Measurements from ENCODE around the gene ADCK1.
"Not testable (repeated sequence)": the region's sequence is repeated elsewhere in the genome, so short reads cannot be mapped to it uniquely, and the experiment has no call there.

The ADCK1 gene

DNA sequence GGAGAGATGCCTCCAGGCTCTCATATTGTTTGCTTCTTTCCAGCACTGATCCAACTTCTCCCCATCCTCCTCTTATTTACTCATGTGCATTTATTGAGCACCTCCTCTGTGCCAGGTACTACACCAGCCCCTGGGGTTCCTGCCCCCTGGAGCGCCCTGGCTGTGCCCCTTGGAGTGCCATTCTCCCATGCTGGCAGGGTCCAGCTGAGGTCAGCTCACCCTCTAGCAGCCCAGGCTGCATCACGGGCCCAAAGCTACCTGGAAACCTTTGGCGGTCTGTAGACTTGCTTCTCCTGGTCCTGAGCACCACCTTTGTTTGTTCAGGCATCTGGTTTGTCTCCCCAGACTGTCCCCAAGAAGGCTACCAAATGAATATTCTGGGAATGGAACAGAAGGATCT is 67.0 kb downstream of the ADCK1 start:
- no peak for DNase-seq

DNA sequence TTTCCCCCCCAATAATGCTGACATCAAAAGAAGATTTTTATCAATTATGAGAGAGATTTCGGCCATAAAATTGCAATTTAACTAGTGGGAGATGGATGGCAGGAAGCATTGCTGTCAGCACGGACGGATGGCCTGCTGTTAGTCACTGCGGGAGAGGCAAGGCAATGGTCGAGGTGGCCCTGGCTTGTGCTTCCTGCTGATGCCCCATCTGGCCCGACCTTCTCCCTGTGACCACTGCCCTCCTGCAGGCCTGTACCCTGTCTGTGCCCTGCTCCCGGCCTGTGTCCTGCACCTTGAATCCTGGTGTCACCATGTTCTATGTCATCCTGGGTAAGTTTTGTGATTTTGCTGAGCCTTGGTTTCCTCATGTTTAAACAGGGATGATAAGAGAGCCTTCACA is 67.6 kb downstream of the ADCK1 start:
- DNase-seq = no peak

DNA sequence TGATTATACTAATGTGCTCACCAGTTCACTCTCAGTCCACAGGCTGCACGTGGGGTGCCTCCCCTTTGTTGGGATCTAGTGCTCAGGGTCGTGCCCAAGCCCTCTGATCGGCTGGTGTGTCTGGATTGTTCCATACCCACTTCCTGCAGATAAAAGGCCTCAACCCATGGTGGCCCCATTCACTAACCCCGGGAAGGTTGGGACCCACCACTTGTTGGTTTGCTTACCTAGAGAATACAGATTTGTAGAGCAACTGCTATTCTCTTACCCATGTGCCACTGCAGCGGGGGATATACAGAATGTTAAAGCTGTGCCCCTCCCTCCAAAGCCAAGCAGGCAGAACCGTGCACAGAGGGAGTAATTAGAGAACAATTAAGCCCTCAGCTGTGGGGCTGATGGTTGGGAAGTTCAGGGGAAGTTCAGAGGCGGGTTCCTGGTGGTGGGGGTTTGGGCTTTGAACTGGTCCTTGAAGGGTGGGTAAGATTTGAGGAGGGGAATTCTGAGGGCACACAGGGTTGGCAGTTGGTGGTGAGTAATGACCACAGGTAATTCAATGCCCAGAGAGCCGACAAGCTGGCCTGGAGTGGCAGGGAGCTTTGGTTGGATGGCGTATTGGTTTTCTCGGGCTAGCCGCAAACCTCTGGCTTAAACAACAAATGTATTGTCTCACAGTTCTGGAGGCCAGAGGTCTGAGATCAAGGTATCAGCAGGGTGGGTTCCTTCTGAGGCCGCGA is 68.8 kb downstream of the ADCK1 start:
- no peak for DNase-seq

DNA sequence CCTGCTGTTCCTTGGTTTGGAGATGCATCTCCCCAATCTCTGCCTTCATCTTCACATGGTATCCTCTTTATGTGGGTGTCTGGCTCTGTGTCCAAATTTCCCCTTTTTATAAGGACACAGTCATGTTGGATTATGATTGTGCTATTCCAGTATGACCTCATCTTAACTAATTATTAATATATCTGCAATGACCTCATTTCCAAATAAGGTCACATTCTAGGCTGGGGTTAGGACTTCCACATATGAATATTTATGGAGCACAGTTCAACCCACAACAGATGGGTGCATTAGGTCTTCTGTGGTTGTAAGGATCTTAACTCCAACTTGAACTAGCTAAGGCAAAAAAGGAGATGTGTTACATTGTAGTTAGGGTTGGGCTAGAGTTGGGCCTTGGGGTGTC is 69.4 kb downstream of the ADCK1 start:
- DNase-seq = peak; percentile 66

DNA sequence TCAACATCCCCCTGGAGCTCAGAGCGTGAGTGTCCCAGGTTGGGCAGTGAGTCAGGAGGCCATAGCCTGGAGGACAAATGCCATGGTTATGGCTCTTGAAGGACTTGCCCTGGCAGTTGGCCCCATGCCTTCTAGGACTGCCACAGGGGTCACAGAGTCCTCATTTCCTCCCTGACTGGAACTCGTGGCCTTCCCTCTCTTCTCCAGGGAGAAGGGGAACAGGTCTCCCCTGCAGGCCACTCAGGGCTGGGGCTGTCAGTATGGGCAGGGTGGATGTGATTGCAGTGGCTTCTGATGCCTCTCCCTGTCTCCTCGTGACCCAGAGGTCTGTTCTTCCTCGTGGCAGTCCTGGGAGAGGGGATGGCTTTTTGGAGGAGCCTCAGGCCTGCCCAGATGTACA is 70.7 kb downstream of the ADCK1 start:
- no peak for DNase-seq

DNA sequence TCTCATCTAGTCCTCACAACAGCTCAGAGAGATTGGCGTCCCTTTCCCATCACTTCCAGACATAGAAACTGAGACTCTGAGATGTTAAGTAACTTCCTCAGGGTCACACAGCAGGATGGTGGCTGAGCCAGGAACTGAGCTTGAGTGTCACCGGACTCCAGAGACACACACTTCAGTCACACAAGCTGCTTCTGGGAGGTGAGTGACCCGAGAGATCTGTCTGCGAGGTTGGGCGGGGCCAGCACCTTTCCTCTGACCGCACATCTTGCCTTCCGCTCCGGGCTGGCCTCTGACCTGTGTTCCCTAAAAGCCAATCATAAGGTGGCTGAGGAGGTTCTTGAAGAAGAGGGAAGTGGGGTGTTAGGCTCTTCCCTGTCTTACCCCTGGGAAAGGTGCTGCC is 72.2 kb downstream of the ADCK1 start:
- DNase-seq = no peak

DNA sequence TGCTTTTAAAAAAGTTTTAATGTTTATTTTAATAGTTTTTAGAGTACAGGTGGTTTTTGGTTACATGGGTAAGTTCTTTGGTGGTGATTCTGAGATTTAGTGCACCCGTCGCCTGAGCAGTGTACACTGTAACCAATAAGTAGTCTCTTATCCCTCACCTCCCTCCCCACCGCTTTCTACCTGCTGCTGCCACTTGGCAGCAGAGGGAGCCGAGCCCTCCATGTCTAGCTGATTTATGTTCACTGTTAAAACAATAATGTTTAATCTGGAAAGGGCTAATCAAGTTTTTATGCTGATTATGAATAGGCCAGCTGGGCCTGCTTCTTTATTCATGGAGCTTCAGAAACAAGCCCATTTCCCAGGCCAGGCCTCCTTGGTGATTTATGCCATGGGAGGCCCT is 73.1 kb downstream of the ADCK1 start:
- DNase-seq = no peak

DNA sequence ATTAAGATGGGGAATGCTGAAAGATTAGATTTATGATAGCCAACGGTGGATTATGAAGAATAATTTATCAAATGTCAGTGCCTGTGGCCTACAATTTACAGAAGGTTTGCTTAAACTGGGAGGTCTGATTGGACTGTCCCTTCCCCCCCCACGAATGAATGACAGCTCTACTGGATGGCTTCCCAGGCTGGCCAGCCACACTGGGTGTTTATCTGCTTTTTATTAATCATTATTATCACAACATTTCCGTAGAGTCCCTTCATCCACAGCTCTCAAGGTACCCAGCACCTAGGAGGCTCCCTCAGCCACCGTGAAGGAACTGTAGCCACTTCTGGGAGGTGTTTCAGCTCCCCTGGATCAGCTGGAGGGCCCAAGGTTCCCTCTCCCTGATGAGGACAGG is 78.9 kb downstream of the ADCK1 start:
- no peak for DNase-seq

DNA sequence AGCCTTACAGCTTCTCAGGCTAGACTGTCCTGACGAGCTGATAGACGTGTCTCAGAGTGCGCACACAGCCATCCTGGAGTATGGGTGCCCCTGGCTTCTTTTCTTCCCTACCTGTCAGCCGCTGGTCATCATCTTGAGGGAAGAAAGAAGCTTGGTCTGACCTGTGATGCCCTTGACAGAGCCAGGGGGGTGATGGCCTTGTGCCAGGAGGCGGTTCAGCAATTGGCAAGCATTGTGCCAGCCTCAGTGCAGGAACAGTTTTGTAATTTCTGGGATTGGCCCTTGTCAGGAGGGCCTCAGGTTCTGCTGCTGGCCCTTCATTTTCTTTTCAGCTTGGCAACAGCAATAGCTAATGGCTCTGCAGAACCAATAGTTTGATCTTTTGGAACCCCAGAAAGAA is 80.1 kb downstream of the ADCK1 start:
- DNase-seq = no peak

DNA sequence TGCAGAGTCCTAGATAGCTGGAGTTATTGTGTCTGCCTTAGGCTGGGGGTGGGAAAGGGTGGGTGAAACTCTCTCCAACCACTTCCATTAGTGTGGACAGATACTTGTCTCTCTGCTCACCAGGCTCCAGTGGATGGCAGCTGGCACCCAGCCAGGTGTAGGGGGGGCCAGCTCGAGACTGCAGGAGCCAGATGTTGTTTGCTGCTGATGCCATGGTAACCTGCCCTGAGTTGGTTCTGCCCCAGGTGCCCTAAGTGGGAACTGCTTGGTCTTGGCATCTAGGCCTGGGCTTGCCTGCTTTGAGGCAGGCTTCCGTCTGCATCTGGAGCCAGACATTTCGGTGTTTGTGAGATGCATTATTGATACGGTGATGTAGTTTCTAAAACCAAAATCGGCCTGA is 82.2 kb downstream of the ADCK1 start:
- DNase-seq = no peak

DNA sequence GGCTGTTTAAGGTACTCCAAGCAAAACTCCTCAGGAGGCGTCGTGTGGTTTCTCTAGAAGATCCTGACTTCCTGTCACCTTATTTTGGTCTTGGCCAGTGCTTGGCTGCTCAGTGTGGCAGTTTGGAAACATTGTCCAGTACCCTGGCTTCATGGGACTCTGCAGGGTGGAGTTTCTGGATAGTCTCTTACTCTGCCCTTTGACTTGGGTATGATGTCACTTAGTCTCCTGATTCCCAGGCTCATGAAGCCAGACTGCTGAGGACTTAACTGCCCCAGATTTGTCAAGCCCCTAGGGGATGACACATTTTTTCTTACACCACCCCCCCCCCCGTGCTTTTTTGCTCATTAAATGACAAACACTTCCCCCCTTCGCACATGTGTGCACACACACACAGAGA is 82.7 kb downstream of the ADCK1 start:
- DNase-seq = peak; percentile 71

DNA sequence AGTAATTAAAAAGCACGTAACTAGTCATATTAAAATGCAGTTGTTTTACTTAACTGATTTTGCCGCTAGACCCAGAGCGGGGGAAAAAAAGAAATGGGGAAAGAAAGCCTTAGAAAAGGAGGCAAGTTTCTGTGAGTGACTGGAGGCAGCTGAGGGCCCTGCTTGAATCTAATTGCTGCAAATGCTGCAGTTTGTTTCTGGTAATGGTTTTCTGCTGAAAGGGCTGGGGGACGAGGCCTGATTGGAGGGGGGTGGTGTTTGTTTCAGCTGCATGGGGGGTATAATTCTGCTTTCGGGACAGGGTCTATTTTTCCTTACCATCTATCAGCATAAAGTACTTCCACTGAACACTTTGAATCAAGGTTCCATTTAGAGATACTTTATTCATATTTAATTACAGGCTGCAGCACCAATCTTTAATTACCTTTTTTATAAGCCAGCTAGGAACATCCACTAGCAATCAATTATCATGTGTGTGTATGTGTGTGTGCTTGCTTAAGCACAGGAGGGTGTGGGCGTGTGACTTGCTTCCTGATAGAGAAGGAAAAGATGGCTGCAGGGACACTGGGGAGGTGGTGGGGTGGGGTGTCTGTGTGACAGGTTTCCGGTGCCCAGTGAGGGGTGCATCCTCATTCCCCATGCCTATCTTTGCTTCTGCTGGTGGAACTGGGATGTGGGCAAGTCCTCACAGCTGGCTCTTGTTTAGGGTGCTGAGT is 83.4 kb downstream of the ADCK1 start:
- peak; percentile 50 for DNase-seq

DNA sequence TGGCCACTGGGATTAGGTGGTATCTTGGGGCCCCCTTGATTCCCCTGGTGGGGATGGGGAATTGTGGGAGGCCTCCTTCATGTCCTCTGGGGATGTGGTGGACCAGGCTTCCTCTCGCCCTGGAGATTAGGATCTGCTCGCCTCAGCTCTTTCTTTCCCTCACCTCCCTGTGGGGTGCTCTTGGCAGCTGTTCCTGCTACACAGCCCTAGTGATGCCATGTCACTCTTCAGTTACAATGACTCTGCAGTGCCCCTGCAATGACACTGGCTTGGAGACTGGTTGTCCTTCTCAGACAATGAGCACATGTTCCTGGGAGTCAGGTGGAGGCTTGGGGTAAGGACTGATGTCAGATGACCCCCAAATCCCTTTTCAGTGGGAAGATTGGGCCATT is 83.9 kb downstream of the ADCK1 start:
- no peak for DNase-seq

DNA sequence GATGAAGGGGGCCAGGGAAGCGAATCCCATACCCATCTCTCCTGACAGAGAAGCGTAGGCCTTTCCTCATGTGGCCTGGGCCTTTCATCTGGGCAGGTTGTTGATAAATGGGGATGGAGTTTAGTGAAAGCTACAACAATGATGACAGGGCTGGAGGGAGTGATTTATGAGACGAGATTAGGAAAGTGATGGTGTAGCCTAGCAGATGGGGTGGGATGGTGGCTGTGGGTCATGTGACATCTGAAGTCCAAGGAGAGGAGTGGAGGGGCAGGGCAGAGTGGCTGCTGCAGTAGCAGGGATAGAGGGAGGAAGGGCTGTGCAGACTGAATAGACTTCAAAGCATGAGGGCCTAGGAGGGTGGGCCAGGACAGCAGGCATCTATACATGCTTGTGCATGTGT is 85.5 kb downstream of the ADCK1 start:
- no peak for DNase-seq

DNA sequence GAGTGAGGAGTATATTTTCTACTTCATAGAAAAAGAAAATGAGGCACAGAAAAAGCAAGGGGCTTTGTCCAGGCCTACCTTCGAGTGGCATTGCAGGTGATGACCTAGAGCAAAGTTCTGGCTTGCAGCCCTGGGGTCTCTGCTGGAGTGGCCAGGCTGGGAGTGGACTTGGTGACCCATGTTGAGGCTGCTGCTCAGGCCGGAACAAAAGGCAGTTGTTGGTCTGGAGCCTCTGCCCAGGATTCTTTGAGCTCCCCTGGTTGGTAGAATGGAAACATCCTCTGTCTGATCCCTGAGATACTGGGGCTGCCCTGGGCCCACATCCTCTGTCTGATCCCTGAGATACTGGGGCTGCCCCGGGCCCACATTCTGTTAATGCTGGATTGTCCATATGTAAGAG is 86.1 kb downstream of the ADCK1 start:
- no peak for DNase-seq

DNA sequence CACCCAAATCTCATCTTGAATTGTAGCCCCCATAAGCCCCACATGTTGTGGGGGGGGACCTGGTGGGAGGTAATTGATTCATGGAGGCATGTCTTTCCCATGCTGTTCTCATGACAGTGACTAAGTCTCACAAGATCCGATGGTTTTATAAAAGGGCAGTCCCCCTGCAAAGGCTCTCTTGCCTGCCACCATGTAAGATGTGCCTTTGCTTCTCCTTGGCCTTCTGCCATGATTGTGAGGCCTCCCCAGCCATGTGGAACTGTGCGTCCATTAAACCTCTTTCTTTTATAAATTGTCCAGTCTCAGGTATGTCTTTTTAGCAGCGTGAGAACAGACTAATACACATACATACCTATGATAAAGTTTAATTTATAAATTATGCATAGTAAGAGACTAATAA is 89.0 kb downstream of the ADCK1 start:
- DNase-seq = not testable (repeated sequence)

DNA sequence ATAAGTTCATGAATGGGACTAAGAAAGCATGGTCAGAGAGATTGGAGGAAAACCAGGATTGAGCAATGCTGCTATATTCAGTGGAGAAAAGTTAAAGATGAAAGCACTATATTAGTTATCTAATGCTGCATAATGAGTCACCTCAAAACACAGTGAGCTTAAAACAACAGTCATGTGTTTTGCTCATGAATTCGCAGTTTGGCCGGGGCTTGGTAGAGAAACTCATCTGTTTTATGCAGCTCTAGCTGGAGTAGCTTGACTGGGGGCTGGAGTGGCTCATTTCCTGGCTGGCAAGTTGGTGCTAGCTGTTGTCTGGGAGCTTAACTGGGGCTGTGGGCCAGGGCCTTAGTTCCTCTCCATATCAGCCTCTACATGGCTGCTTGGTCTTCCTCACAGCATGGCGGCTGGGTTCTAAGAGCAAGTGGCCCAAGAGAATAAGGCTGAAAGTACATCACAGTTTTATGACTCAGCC is 90.1 kb downstream of the ADCK1 start:
- DNase-seq = no peak

DNA sequence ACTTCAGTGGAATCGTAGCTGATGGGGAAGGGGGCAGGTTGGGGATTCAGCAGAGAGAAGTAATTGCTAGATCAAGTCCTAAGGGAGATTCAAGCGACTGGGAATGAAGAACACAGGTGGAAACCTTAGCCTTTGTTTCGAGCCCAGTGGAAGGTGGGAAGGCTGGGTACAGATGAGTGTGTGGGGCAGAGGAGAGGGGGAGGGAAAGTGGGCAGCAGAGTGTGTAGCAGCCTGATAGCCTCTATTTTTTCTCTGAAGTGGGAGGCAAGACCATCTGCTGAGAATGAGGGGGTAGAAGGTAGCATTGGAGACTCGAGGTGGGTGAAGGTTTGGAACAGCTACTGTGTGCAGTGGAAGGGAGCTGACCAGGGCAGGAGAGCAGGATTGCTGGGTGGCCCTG is 91.0 kb downstream of the ADCK1 start:
- DNase-seq = no peak

DNA sequence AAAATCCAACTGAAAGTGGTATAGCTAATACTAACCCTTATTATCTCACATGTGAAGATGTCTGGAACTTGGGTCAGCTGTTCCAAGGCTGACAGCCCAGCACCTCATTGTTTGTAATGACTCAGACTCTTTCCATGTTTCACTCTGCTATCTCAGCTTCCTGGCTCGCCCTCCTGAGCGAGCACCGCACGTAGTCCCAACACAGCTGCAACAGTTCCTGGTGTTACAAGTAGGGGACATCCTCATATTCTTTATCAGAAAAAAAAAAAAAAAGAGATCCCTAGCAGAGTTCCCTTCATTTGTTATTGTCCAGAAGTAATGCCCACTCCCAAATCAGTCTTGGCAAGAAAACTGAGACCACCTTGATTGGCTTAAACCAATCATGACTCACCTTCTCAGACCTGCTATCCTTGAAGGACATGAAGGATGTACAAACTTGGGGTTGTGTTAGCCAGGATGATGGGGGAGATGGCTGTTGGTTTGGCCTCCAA is 92.5 kb downstream of the ADCK1 start:
- no peak for DNase-seq

DNA sequence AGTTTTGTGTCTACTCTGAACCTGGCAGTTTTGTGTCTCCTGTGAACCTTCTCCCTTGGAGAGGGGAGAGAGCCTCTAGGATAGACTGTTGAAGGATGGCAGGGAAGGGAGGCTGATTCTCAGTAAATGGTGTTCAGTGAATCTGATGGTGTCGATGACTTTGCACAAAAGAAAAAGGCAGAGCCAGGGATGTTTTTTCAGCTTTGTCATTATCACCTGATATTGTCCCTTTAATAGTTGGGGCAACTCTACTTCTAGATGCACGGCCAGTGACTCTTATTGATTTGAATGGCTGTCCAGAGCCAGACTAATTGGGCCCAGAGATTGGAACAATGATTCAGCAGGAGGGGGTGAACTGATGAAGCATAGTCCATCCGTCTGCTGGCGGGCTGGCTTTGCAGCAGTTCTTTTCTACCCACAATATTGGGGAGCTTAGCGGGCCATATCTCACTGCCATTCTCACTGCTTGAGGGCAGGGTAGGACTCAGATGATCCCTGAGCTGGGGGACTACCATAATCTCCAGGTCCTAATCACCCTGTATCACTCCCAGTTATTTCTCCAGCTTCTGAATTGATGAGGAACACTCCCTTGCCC is 93.1 kb downstream of the ADCK1 start:
- no peak for DNase-seq

DNA sequence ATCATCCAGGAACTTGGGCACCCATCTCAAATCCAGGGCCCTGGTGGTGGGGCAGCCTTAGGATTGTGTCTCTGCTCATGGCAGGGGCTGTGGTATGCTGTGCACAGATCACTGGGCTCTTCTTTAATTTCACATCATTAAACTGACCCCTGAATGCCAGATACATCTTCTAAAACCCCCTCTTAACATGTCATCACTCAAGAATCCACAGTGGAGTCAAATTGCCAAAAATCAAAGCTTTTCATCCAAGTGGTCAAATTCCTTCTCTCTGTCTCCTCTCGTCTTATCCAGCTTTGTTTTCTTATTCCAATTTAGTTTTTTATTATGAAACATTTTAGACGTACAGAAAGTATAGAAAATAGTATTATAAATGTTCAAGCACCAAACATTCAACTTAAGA is 97.5 kb downstream of the ADCK1 start:
- no peak for DNase-seq

DNA sequence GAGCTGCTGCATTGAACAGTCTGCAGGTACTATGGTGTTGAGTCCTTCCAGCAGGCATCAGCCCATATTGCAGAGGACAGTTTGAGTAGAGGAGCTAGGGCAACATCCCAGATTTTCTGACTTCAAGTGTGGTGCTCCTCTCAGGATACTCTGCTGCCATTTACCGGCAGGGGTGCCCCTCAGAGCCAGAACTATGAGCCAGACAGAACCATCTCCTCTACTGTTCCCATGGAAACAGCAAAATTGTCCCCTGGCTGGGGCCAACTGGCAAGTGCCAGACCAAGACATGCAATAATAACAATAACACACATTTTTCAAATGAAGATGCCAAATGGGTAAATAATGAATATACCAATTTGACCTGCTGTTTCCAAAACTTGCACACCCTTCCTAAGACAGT is 102.9 kb downstream of the ADCK1 start:
- DNase-seq = no peak

DNA sequence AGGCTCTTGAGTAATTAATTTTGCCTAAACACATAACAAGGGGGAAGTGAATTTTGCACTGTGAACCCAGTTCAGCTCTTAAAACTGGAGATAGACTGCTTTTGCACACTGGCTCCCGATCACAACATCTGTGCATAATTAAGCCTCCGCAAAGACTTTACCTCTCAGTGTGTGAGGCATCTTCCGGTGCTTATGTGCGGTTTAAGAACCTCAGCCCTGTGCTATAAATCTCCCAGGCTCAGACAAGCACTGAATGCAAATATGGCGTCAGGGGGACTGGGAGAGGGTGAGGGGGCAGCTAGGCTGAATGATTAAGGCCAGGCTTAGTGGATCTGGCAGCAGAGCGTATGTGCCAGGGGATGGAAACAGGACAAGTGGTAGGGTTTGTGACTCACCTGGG is 103.3 kb downstream of the ADCK1 start:
- no peak for DNase-seq

DNA sequence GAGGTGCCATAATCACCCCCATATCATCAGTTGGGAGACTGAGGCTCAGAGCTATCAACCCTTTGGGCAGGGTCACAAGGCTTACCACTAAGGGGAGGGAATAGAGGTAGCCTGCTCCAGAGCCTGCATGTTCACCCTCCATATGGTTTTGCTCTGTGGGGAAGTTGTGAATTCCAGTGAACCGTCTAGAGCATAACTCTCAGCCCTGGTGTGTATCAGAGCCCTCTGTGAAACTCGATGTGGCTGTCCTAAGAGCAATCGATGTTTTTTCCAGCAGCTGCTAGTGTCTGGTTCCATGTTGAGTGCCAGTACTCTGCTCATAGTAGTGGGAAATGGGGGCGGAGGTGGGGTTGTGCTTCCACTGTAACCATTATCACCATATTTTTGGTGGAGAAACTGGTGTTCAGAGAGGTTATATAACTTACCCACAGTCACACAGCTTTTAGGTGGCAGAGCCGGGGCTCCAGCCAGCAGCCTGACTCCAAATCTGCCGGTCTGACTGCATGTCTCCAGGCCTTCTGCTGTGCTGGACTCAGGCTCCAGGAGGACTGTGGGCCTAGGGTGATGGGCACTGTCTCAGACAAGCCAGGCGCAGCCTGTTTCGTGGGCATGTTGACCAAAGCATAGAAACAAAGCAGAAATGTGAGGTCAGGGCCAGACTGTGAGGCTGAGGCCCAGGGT is 104.2 kb downstream of the ADCK1 start:
- no peak for DNase-seq

Measured in inflammatory macrophage treated with lipopolysaccharide for 4 hours (primary cell).